Epithelial cell of proximal tubule (primary cell): ENCODE data around the gene CDC42BPG. TPM values are rescaled to one million over a fixed set of nuclear protein-coding genes. Genes with fewer than 3 reads are reported as not detected.
A peak's percentile ranks its signal among the peaks of the same experiment; 100 is the strongest.

ENCODE experiments used
- DNase-seq: peaks from one replicate; pipeline ENCODE4 v3.0.0-alpha.2; 2011; ENCODE audit warnings: low read depth
- H3K4me3 ChIP-seq: 2 replicates; pipeline ENCODE4 v1.5.1; 2011; ENCODE audit warnings: low read depth, mild to moderate bottlenecking, low read length
- CTCF ChIP-seq: conservative IDR thresholded peaks from 2 replicates; pipeline ENCODE4 v1.5.1; 2012; ENCODE audit warnings: low read depth, mild to moderate bottlenecking, low read length
- total RNA-seq: library from RNA; depleted of rRNA; stranded (reverse); fragments of >200 nt; gene quantifications from 2 replicates; pipeline ENCODE4 v1.2.3, GENCODE V29; 2015

CDC42BPG gene
- total RNA-seq, 1 donor from 2014 or later: 8.9 TPM

- no peak overlapping the region for H3K4me3 ChIP-seq
- DNase-seq: no peak
Measured at GRCh38 chr11:64856382-64857227, 12.2 kb upstream of the CDC42BPG start.

GRCh38 chr11:64855596-64856304 is 11.3 kb upstream of the CDC42BPG start:
- no peak for DNase-seq

More at GRCh38 chr11:64856382-64857227, 12.2 kb upstream of the CDC42BPG start:
- peak; percentile 24 for TF ChIP-seq CTCF

GRCh38 chr11:64854534-64855502 is 10.4 kb upstream of the CDC42BPG start:
- no peak overlapping the region for H3K4me3 ChIP-seq
- peak; percentile 64 for DNase-seq
- TF ChIP-seq CTCF: no peak

More at GRCh38 chr11:64855596-64856304, 11.3 kb upstream of the CDC42BPG start:
- TF ChIP-seq CTCF: no peak
- H3K4me3 ChIP-seq: no peak overlapping the region

- TF ChIP-seq CTCF: no peak
- DNase-seq: no peak
- H3K4me3 ChIP-seq: no peak overlapping the region
Measured at GRCh38 chr11:64854157-64854533, 9.7 kb upstream of the CDC42BPG start.

GRCh38 chr11:64853709-64854108 is 9.3 kb upstream of the CDC42BPG start:
- DNase-seq: no peak
- TF ChIP-seq CTCF: no peak
- H3K4me3 ChIP-seq: no peak overlapping the region

GRCh38 chr11:64852804-64853509 is 8.5 kb upstream of the CDC42BPG start:
- no peak for DNase-seq
- TF ChIP-seq CTCF: no peak

More at GRCh38 chr11:64852804-64853509, 8.5 kb upstream of the CDC42BPG start:
- H3K4me3 ChIP-seq: no peak overlapping the region
